ENCODE measurements around the gene CTTN.
A peak's percentile ranks its signal among the peaks of the same experiment; 100 is the strongest.
"Not testable (repeated sequence)": the region's sequence is repeated elsewhere in the genome, so short reads cannot be mapped to it uniquely, and the experiment has no call there.

CTTN gene

DNA sequence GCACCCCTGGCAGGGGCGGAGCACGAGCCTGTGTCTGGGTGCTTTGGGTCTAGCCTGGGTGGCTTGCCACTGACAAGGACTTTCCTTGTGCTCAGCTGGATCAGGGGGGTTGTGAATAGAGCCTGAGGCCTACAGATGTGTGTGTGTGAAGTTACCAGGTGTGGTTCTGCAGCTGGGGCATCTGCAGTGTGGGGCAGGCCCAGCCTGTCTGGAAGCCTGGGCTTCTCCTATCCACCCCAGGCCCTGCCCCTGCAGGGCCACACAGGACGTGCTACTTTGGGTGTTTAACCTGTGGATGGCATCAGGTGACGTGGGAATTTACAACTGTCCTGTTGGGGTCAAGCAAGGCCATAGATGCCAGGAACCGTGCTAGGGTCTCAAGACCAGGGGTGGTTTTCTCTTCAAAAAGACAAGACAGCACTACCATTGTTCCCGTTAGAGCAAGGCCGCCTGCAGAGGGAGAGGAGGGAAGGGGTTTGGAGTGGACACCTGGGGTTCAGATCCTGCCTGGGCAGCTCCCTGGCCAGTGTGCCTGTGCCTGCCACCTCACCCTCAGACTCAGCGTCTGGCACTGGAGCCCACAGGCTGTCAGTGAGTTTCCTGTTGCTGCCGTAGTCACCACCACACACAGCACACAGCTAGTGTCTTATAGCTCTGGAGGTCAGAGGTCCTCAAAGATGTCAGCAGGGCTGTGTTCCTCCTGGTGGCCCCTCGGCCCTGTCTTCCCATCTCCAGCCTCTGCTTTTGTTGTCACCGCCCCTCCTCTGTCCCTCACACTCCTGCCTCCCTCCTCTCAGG is 31.6 kb downstream of the CTTN start:
- DNase-seq = no peak

DNA sequence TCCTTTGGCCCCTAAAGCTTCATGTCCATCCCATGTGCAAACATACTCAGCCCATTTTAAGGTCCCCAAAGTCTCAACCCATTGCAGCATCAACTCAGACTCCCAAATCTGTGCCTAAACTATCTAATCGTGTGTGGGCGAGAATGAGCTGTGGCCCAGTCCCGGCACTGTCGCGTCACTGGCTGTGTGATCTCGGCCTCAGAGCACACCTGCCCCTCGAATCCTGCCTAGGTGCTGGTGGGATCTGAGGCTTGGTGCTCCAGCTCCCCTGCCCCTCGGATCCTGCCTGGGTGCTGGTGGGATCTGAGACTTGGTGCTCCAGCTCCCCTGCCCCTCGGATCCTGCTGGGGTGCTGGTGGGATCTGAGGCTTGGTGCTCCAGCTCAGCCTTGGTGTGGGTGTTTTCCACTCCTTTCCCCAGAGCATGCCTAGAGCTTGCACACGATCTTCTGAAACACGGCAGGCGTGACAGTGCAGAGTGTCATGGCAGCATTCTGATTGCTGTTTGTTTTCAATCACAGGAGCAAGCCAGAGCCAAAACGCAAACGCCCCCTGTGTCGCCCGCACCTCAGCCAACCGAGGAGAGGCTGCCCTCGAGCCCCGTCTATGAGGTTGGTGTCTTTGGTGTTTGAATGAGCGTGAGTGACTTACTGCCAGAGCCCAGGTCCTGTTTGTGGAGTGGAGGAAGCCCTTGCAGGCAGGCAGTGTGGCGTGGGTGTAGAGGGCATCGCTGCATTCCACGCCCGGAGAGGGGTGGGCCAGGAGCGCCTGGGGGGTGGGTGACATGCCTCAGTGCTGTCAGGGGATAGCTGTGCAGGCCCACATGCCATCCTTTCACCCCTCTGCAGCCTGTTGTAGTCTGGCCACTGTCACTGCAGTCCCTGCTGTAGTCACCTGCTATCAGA is 32.6 kb downstream of the CTTN start:
- no peak for DNase-seq

DNA sequence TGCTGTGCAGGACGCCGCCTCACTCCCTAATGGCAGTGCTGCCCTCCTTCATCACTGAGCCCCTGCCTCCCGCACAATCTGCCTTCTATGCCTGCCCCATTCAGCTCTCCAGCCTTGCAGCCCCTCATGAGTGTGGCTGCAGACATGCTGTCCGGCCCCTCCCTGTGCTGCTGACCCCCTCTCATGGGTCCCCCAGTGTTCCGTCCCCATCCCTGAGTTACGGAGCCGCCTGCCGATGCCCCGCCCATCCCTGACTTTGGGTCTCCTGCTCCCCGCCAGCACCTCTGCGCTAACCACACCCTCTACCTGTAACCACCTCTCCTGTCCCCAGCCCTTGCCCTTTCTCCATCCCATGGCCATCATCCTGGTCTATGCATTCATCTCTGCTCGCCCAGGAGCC is 33.3 kb downstream of the CTTN start:
- no peak for DNase-seq

DNA sequence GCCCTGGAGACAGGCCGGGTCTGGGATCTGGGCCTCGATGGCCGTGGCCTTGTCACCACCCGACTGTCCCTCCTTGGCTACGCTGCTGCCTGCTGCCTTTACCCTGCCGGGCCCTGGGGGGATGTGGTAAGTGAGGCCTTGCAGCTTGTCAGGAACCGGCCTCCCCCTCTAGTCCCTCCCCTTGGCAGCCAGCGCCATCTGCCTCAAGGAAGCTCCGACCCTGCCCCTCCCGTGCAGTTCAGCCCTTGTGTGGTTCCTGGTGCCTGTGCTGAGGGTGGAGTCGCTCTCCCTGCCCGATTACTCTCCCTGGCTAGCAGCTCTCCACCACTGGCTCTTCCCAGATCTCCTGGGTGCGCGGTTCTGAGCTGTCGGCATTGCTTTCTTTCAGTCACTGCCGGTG is 33.7 kb downstream of the CTTN start:
- DNase-seq = no peak

DNA sequence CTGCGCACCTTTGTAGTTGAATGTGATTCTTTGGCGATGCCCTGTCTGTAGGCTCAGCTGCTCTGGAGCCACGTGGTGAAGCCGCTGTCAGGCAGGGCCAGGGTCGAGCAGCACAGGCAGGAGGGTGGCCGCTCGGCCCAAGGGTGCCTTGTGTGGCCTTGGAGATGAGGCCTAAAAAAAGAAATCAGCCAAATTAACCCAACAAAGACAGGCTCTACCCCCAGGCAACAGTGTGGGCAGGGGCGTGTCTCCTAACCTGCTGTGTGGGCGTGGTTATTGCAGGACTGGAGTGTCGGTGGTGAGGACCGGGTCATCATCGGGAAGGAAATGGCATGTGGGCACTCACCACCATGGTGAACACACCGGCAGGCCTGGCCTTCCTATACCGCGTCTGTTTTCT is 34.3 kb downstream of the CTTN start:
- DNase-seq = no peak

DNA sequence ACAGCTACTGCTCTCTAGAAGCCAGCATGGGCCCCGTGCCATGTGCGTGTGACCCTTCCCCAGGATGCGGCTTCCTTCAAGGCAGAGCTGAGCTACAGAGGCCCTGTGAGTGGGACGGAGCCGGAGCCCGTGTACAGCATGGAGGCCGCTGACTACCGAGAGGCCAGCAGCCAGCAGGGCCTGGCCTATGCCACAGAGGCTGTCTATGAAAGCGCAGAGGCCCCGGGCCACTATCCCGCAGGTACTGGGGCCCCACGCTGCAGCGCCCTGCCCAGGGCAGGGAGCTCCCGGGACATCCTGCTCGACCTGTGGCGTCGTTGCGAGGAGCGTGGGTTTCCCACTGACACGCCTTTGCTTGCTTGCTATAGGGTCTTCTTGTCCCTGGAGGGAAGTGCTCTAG is 34.7 kb downstream of the CTTN start:
- DNase-seq = no peak

DNA sequence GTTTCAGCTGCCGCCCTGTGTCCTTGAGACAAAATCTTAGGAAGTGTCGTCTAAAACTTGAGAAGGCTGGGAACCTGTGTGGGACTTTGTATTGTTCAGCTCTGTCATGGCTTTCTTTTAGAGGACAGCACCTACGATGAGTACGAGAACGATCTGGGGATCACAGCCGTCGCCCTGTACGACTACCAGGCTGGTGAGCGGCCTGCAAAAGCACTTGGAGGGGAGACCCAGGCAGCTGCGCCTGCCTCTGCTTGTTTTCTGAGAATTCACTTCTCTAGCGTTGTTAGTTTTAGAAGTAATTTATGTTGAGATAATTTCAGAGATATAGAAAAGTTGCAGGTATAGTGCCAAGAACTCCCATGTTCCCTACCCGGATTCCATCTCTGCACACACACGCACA is 35.2 kb downstream of the CTTN start:
- DNase-seq = no peak

DNA sequence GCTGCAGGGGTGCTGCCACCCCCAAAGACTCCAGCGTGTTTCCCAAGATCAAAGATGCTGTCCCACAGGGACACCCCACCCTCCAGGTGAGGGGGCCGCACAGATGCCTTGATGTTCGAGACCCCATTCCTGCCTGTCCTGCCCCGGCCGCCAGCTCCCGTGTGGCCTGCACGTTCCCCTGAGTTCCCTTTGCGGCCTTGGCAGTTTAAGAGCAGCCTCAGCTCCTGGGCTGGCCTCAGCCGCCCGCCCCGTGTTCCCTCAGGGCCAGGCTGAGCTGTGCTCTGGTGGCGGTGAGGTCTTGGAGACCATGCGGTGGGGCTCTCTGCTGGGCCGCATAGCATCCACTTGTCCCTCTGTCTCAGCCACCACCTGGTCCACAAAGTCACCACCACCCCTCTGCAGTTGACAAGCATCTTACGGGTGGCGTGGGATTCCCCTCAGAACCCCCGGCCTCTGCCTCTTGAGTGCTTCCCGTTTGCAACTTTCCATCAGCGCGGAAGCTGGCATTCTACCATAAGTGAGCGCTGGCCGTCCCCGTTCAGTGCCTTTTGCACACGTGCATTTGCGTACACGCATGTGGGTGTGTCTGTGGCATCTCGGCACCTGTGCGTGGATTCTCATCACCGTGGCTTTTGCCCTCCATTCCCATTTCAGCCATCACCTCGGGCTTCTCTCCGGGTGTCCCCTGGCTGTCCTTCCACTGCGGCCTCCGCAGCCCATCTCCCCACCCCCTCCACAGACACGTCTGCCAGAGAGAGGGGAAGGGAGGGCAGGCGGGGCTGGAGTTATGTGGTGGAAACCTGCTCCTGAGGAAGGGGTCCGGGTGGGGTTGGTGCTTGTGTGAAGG is 35.9 kb downstream of the CTTN start:
- DNase-seq = no peak

DNA sequence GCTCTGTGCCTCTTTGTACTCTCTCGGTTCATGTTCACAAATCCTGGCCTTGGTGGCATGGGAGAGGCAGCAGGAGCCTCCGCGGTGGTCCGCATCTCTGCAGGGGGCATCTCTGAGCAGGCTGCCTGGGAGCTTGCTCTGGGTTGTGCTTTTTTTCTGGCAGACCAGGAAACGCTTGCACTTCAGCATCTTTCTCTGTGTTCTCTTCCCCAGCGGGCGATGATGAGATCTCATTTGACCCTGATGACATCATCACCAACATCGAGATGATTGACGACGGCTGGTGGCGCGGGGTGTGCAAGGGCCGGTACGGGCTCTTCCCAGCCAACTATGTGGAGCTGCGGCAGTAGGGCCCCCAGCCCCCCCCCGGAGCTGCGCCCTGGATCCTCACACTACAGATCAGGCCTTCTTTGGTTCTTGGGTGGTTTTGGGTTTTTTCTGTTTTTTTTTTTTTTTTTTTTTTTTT is 36.5 kb downstream of the CTTN start:
- DNase-seq = no peak

DNA sequence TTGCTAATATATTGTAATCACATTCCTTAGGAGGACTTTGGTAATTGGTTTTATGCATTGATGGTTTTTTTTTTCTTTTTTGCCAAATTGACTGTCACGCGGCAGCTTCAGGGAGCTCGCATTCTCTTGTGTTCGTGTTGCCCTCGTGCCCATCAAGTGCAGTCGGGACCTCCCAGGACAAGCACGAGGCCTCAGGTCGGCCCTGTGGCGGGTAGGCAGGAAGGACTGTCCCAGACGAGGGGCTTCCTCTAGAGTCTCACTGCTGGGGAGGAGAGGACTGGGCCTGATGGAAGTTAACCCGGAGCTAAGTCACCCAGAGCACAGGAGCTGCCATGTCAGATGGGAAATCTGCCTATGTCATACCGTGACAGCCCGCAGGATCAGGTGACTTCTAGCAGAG is 37.0 kb downstream of the CTTN start:
- DNase-seq = no peak

DNA sequence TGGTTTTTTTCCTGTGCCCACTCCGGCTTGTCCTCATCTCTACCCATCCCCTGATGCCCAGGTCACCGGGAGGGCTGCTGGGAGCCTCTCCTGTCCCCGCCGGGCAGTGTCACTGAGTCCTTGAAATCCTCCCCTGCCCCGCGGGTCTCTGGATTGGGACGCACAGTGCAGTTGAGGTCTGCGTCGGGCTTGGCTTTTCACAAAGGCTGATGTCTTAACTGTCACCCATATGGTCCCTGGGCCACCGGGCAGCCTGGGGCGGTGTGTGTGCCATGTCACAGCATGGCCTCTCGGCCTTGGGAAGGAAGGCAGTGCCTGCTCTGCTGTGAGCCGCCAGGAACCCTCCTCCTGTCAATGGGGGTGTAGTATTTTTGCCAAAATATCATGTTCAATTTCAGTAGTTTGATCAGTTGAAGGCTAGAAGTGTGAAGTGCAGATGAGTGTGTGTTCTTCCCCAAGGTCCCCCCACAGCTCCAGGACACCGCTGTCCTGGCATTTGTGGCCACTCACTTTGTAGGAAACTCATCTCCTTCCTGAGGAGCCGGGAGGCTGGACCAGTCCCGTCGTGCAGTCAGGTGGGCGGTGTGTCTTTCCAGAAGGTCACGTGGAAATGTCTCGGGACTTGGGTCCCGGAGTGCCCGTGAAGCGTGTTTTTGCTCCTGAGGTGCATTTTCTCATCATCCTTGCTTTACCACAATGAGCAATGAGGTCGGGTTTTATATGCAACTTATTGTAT is 37.6 kb downstream of the CTTN start:
- DNase-seq = no peak

DNA sequence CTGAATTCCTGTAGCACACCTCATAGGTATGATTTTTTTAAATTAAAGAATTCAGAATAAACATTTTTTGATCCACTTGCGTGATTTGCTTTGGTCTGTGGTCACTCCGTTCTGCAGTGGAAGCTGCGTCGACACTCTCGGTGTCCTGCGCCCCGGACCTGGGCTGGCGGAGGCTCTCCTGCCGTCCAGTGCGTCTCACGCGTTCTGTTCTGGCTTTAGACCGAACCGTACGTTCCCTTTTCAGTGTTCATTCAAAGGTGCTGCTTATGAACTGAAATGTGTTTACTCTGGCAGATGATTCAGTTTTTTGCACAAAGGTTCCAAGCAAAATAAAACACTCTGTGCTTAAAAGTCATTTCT is 38.2 kb downstream of the CTTN start:
- no peak for DNase-seq

DNA sequence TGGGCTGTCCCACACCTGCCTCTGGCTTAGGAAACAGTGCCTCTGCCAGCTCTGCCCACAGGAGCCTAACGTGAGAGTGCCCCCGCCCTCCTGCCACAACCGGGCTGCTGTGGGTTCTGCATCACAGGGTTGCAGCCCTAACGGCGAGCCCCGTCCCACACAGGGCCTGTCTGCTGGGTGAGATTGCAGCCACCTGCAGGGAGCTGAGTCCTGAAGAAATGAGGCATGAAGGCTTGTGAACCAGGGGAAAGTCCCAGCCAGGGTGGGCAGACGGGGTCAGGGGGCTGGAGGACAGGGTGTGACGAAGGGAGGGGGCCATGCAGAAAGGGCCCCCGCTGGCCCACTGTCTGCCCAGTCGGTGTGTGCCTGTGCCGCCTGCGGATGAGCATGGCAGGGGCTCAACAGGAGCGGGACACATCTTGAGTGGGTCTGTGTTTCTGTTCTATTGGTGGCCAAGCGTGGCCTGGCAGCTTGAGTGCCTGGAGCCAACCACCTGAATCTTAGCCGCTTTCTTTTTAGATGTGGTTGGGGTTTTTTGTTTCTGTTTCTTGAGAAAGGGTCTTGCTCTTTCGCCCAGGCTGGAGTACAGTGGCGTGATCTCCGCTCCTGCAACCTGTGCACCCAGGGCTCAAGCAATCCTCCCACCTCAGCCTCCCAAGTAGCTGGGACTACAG is 38.9 kb downstream of the CTTN start:
- DNase-seq = no peak

DNA sequence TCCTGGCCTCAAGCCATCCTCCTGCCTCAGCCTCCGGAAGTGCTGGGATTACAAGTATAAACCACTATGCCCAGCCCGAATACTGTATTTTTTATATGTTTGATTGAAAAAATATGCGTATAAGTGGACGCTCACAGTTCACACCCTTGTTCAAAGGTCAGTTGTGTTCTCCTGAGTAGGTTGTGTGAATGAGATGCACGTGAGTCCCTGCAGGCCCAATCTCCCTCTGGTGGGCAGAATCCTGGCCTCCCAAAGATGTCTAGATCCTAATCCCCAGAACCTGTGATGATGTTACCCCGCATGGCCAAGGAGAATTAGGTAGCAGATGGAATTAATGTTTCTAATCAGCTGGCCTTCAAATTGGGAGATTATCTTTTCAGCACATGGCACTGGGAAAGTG is 41.9 kb downstream of the CTTN start:
- no peak for DNase-seq

DNA sequence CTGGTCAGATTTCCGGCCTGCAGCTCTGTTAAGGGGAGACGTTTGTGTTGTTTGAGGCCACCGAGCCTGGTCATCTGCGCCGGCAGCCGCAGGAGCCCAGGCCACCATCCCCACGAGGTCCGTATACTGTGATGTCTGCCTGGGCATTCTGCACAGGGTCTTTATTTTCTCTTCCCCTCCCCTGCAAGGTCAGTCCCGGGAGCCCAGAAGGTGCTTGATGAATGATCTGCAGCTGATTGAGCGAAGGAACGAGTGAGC is 45.4 kb downstream of the CTTN start:
- no peak for DNase-seq

DNA sequence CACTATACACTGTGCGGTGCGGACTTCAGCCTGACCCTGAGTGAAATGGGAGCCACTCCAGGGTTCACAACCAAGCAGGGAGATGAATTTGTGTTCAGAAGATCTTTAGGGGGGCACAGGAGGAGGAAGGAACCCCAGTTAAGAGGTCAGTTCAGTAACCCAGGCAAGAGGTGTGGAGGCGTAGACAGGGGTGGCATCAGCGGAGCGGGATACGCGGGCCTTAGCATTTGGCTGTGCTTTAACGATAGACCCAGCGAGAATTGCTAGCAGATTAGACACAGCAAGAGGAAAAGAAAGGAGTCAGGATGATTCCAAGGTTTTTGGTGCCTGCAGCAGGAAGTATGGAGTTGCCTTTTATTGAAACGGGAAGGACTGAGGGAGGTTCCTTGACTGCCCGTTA is 46.8 kb downstream of the CTTN start:
- DNase-seq = no peak

DNA sequence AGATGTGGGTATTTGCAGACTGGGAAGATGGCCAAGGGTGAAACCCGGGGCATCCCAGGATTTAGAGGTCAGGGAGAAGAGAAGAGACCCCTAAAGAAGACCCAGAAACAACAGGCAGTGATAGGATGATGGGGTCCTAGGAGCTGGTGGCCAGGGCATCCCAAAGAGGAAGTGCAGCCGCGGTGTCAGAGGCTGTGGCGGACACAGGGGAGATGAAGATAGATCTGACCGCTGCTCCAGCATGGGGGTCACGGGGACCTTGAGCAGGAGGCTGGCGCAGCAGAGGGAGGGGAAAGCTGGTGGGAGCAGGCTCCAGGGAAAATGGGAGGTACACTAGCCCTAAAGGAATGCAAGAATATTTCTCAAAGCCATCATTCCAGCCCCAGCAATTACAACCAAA is 47.3 kb downstream of the CTTN start:
- DNase-seq = no peak

DNA sequence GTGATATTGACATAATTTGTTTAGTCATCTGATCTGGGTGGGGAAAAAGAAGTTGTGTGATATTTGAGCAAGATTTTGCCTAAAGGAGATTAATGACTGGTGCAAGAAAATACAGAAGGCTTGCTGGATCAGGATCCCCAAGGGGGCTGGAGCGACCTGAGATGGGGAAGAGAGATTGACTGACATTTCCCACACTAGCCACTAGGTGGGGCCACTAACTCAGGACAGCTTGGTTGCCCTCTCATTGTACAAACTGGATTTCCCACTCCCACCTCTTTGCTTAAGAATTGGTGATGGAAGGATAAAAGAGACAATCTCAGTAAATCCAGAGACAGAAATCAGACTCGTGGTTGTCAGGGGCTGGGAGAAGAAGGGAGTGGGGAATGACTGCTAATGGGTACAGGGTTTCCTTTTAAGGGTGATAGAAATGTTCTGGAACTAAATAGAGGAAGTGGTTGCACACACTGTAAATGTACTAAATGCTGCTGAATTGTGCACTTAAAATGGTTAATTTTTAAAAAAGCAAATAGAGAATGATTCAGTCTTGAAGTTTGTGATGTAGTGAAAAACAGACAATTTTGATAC is 50.7 kb downstream of the CTTN start:
- DNase-seq = no peak

DNA sequence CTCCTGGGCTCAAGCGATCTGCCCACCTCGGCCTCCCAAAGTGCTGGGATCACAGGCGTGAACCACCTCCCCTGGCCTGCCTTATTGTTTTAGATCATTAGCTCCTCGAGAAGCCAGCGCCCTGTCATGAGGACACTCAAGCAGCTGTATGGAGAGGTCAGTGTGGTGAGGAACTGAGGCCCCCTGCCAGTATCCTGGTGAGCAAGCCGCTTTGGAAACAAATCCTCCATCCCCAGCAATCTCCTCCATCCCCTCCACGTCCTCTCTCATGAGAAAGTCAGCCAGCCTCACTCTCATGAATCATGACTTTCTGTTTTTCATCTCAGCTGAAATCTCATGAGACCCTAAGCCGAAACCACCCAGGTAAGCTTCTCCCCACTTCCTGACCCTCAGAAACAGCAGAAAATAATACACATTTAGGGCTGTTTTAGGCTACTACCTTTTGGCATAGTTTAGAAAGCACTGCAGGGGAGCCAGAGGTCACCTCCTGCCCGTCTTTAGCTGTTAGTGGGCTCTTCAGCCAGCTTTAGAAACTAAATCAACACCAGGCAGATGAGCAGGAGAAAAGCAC is 56.0 kb downstream of the CTTN start:
- DNase-seq = peak; percentile 46

DNA sequence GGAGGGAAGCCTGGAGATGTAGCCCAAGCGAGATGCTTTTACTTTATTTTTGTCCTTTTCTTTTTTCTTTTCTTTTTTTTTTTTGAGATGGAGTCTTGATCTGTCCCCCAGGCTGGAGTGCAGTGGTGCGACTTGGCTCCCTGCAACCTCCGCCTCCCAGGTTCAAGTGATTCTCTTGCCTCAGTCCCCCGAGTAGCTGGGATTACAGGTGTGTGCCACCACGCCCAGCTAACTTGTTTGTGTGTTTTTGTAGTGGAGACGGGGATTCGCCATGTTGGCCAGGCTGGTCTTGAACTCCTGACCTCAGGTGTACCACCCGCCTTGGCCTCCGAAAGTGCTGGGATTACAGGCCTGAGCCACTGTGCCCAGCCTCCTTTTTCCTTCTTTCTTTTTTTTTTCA is 56.5 kb downstream of the CTTN start:
- DNase-seq = not testable (repeated sequence)

DNA sequence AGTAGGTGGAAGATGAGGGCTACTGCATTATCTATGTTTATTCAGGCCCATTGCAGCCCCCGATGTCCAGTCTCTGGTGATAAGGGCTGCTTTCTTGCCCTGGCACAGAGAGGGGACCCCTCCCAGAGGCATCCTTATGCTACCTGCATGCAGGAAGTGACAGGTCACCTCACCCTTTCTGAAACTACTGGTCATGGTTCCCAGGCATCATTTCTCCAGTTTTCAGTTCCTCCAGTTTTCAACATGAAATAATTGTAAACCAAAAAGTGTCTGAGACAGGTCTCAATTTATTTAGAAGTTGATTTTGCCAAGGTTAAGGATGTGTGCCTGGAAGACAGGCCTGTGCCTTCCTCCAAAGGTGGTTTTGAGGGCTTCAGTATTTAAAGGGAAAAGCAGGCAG is 57.0 kb downstream of the CTTN start:
- DNase-seq = no peak
